ENCODE data around the gene LRRC23. TPM values are rescaled to one million over a fixed set of nuclear protein-coding genes. Genes with fewer than 3 reads are reported as not detected.
A peak's percentile ranks its signal among the peaks of the same experiment; 100 is the strongest.

Gene LRRC23
- total and polyA plus RNA-seq, 7 donors: 5.3 to 21.0 (median 12.2) TPM

GRCh38 chr12:6939191-6939540, 34.5 kb downstream of the LRRC23 start:
- no peaks in the 10 kb centered on the region for H3K27me3 ChIP-seq
- peaks cover 5 to 59% (median 31%) of the 10 kb centered on the region in 4 donors for H3K36me3 ChIP-seq
- no peak overlapping the region for H3K4me3 ChIP-seq
- H3K4me1 ChIP-seq: peaks cover 0 to 66% (median 53%) of the 10 kb centered on the region in 4 donors
- H3K27ac ChIP-seq: peak overlapping the region; percentile 10 to 99 (median 92)
- TF ChIP-seq POLR2A (IDR thresholded peaks at IDR 0.05) (no peak), POLR2AphosphoS5 (IDR thresholded peaks at IDR 0.05) (no peak)
- WGBS, 2 donors: 74 to 84% methylated on average over 2 of the region's 2 CpGs
- H3K9me3 ChIP-seq: no peaks in the 10 kb centered on the region
- intact Hi-C loops (cut with DNase I): loop anchor here (5.0 kb wide), 1 partner anchor 67 kb away; the partner anchor contains the start of gene SPSB2
- no peak for DNase-seq

GRCh38 chr12:6941267-6941666, 36.6 kb downstream of the LRRC23 start:
- Histone ChIP-seq H3K4me1 (peaks cover 0 to 75% (median 64%) of the 10 kb centered on the region in 4 donors), H3K27ac (peak overlapping the region; percentile 37 to 99 (median 93)), H3K27me3 (no peaks in the 10 kb centered on the region), H3K9me3 (no peaks in the 10 kb centered on the region), H3K36me3 (peaks cover 5 to 47% (median 12%) of the 10 kb centered on the region in 4 donors), H3K4me3 (no peak overlapping the region)
- TF ChIP-seq POLR2AphosphoS5 (IDR thresholded peaks at IDR 0.05) (peak in 3 of 4 donors; percentile 13 to 40 (median 35)), EP300 (IDR thresholded peaks at IDR 0.05) (no peak)
- TF ChIP-seq, protein P1, sequence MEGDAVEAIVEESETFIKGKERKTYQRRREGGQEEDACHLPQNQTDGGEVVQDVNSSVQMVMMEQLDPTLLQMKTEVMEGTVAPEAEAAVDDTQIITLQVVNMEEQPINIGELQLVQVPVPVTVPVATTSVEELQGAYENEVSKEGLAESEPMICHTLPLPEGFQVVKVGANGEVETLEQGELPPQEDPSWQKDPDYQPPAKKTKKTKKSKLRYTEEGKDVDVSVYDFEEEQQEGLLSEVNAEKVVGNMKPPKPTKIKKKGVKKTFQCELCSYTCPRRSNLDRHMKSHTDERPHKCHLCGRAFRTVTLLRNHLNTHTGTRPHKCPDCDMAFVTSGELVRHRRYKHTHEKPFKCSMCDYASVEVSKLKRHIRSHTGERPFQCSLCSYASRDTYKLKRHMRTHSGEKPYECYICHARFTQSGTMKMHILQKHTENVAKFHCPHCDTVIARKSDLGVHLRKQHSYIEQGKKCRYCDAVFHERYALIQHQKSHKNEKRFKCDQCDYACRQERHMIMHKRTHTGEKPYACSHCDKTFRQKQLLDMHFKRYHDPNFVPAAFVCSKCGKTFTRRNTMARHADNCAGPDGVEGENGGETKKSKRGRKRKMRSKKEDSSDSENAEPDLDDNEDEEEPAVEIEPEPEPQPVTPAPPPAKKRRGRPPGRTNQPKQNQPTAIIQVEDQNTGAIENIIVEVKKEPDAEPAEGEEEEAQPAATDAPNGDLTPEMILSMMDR (IDR thresholded peaks at IDR 0.05): no peak
- 91 to 94% methylated on average over 12 of the region's 12 CpGs for WGBS, 2 donors
- no peak for DNase-seq
- intact Hi-C loops (cut with DNase I): no loop called here

DNA sequence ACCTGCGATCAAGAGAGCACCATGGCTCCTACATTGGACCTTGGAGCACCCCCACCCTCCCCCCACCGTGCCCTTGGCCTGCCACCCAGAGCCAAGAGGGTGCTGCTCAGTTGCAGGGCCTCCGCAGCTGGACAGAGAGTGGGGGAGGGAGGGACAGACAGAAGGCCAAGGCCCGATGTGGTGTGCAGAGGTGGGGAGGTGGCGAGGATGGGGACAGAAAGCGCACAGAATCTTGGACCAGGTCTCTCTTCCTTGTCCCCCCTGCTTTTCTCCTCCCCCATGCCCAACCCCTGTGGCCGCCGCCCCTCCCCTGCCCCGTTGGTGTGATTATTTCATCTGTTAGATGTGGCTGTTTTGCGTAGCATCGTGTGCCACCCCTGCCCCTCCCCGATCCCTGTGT, 37.2 kb downstream of the LRRC23 start:
- peaks cover 5 to 49% (median 12%) of the 10 kb centered on the region in 4 donors for H3K36me3 ChIP-seq
- peak overlapping the region in 3 of 4 donors; percentile 92 to 99 (median 94) for H3K27ac ChIP-seq
- no peaks in the 10 kb centered on the region for H3K27me3 ChIP-seq
- DNase-seq: no peak
- TF ChIP-seq POLR2AphosphoS5 (IDR thresholded peaks at IDR 0.05) (no peak), EP300 (IDR thresholded peaks at IDR 0.05) (no peak), POLR2A (IDR thresholded peaks at IDR 0.05) (no peak)
- TF ChIP-seq, protein P1 (IDR thresholded peaks at IDR 0.05): no peak
- no peak overlapping the region for H3K4me3 ChIP-seq
- intact Hi-C loops (cut with DNase I): no loop called here
- WGBS, 2 donors: 76 to 85% methylated on average over 12 of the region's 12 CpGs
- H3K4me1 ChIP-seq: peaks cover 0 to 78% (median 65%) of the 10 kb centered on the region in 4 donors
- H3K9me3 ChIP-seq: no peaks in the 10 kb centered on the region

- H3K4me3 ChIP-seq: no peak overlapping the region
- DNase-seq: no peak
- H3K27me3 ChIP-seq: no peaks in the 10 kb centered on the region
- H3K36me3 ChIP-seq: peaks cover 5 to 49% (median 12%) of the 10 kb centered on the region in 4 donors
- no peaks in the 10 kb centered on the region for H3K9me3 ChIP-seq
- H3K4me1 ChIP-seq: peaks cover 0 to 74% (median 60%) of the 10 kb centered on the region in 4 donors
- intact Hi-C loops (cut with DNase I): no loop called here
- 91 to 92% methylated on average over 11 of the region's 11 CpGs for WGBS, 2 donors
- peak overlapping the region in 3 of 4 donors; percentile 92 to 99 (median 94) for H3K27ac ChIP-seq
- TF ChIP-seq EP300 (IDR thresholded peaks at IDR 0.05): no peak
- TF ChIP-seq POLR2AphosphoS5 (IDR thresholded peaks at IDR 0.05): peak in 1 of 4 donors; percentile 14
- TF ChIP-seq POLR2A (IDR thresholded peaks at IDR 0.05): no peak
Measured at GRCh38 chr12:6942331-6942665, 37.7 kb downstream of the LRRC23 start.

DNA sequence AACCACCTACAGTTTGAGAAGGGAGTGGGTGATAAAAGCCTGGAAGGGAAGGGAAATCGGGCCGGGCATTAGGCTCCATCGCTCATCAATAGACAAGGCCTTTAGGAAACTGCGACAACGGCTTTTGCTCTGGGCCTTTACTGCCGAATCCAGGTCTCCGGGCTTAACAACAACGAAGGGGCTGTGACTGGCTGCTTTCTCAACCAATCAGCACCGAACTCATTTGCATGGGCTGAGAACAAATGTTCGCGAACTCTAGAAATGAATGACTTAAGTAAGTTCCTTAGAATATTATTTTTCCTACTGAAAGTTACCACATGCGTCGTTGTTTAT, 38.7 kb downstream of the LRRC23 start:
- Histone ChIP-seq H3K27me3 (no peaks in the 10 kb centered on the region), H3K4me1 (peaks cover 0 to 65% (median 53%) of the 10 kb centered on the region in 4 donors), H3K4me3 (peak overlapping the region; percentile 52 to 76 (median 70)), H3K9me3 (no peaks in the 10 kb centered on the region), H3K36me3 (peaks cover 5 to 49% (median 12%) of the 10 kb centered on the region in 4 donors), H3K27ac (peak overlapping the region; percentile 92 to 99 (median 96))
- 0 to 1% methylated on average over 13 of the region's 13 CpGs for WGBS, 2 donors
- TF ChIP-seq EP300 (IDR thresholded peaks at IDR 0.05) (no peak), POLR2AphosphoS5 (IDR thresholded peaks at IDR 0.05) (peak in 1 of 4 donors; percentile 63), POLR2A (IDR thresholded peaks at IDR 0.05) (no peak)
- TF ChIP-seq, protein P1 (IDR thresholded peaks at IDR 0.05): no peak
- peak; percentile 96 for DNase-seq
- intact Hi-C loops (cut with DNase I): no loop called here

Data from sigmoid colon (tissue), 7 donors.